Measurements from ENCODE around the gene CHMP5. TPM values are rescaled to one million over a fixed set of nuclear protein-coding genes. Genes with fewer than 3 reads are reported as not detected.

CHMP5 gene
- polyA plus RNA-seq, 2 of the 4 experiments (the other 2 are of a cell fraction), result 108 to 187 TPM

- TF ChIP-seq CTCF (IDR thresholded peaks at IDR 0.05) (no peak), ESRRA (IDR thresholded peaks at IDR 0.05; ENCODE audit: borderline replicate concordance, low read length) (no peak), JUN (IDR thresholded peaks at IDR 0.05) (no peak), HOXA7 (CRISPR knock-in tag; IDR thresholded peaks at IDR 0.05) (no peak), PHF8 (IDR thresholded peaks at IDR 0.05; ENCODE audit: borderline replicate concordance, low read depth) (no peak), TP53 (CRISPR knock-in tag; IDR thresholded peaks at IDR 0.05) (no peak)
Measured at GRCh38 chr9:33255014-33255413, 9.8 kb upstream of the CHMP5 start (continued).

- Histone ChIP-seq H3K4me1 (peaks cover 36% of the 10 kb centered on the region), H3K4me2 (no peak overlapping the region), H3K27ac (no peak overlapping the region), H3K4me3 (no peak overlapping the region), H3K9me3 (no peaks in the 10 kb centered on the region)
- TF ChIP-seq HOXB13 (CRISPR knock-in tag; IDR thresholded peaks at IDR 0.05; ENCODE audit: low read depth) (no peak), E2F6 (IDR thresholded peaks at IDR 0.05; ENCODE audit: borderline replicate concordance, low read depth) (no peak), NFE2L2 (conservative IDR thresholded peaks at IDR 0.05; ENCODE audit: low read length) (no peak), HEYL (CRISPR knock-in tag; IDR thresholded peaks at IDR 0.05) (no peak), CTCF (IDR thresholded peaks at IDR 0.05) (no peak), CBX8 (IDR thresholded peaks at IDR 0.05) (no peak), JUNB (IDR thresholded peaks at IDR 0.05) (no peak), SMC3 (IDR thresholded peaks at IDR 0.05) (no peak), MAFK (IDR thresholded peaks at IDR 0.05; ENCODE audit: partially characterized antibody) (no peak), EP300 (IDR thresholded peaks at IDR 0.05) (no peak), RNF2 (IDR thresholded peaks at IDR 0.05; ENCODE audit: borderline replicate concordance, low read depth) (no peak), CEBPB (IDR thresholded peaks at IDR 0.05) (no peak), POLR2A (IDR thresholded peaks at IDR 0.05; ENCODE audit: low read length) (no peak), ELK1 (IDR thresholded peaks at IDR 0.05; ENCODE audit: low read depth, low read length) (no peak), MYC (IDR thresholded peaks at IDR 0.05; ENCODE audit: borderline replicate concordance, low read length) (no peak), ZSCAN20 (CRISPR knock-in tag; IDR thresholded peaks at IDR 0.05) (no peak), REST (IDR thresholded peaks at IDR 0.05) (no peak), ESRRA (IDR thresholded peaks at IDR 0.05; ENCODE audit: borderline replicate concordance, low read length) (no peak)
- DNase-seq (ENCODE audit: low read depth in 1 of 2, low spot score in 1 of 2) (no peak), FAIRE-seq (no peak), ATAC-seq (peak in 1 of 2 experiments; percentile 6; a peak in 1 of 6 replicates)
- CTCF ChIA-PET, result interaction anchor here (1.2 kb wide), 1 partner anchor 27 kb away, joined by 3 read pairs; no protein-coding TSS in a partner anchor
- WGBS (ENCODE audit: missing lambda C conversion rate), result 88% methylated on average over 4 of the region's 4 CpGs
- POLR2A ChIA-PET, result interaction anchor here (1.1 kb wide), 1 partner anchor 22 kb away, joined by 3 read pairs; no protein-coding TSS in a partner anchor
Measured at GRCh38 chr9:33255471-33255870, 9.4 kb upstream of the CHMP5 start.
